Esophagus (tissue), 2 donors: ENCODE data around the gene SPON1. TPM values are rescaled to one million over a fixed set of nuclear protein-coding genes. Genes with fewer than 3 reads are reported as not detected.

Experiments
- H3K27ac ChIP-seq, 2 donors: one replicate each; pipeline ENCODE4 v1.5.1; 2013; ENCODE audit warnings: low read depth in 2 of 2, mild to moderate bottlenecking in 2 of 2, inconsistent platforms in 1 of 2, low read length in 1 of 2, moderate library complexity in 1 of 2
- H3K27me3 ChIP-seq, 2 donors: one replicate each; pipeline ENCODE4 v1.6.1; 2013; ENCODE audit warnings: low read length in 2 of 2, control low read depth in 1 of 2, mild to moderate bottlenecking in 1 of 2; ENCODE audit not compliant: insufficient read depth in 2 of 2, control insufficient read depth in 1 of 2
- H3K36me3 ChIP-seq, 2 donors: one replicate each; pipeline ENCODE4 v1.6.1; 2013; ENCODE audit warnings: low read length in 1 of 2; ENCODE audit not compliant: control insufficient read depth in 2 of 2, insufficient read depth in 2 of 2
- H3K4me1 ChIP-seq, 2 donors: one replicate each; pipeline ENCODE4 v1.6.1; 2013; ENCODE audit warnings: low read length in 1 of 2; ENCODE audit not compliant: control insufficient read depth in 2 of 2, insufficient read depth in 2 of 2
- H3K4me3 ChIP-seq, 2 donors: one replicate each; pipeline ENCODE4 v1.5.1; 2013; ENCODE audit warnings: low read length in 2 of 2, mild to moderate bottlenecking in 2 of 2, low read depth in 1 of 2, moderate library complexity in 1 of 2
- H3K9me3 ChIP-seq, 2 donors: one replicate each; pipeline ENCODE4 v1.6.1; 2013; ENCODE audit warnings: mild to moderate bottlenecking in 2 of 2, low read depth in 1 of 2, low read length in 1 of 2, moderate library complexity in 1 of 2; ENCODE audit not compliant: control insufficient read depth in 2 of 2, insufficient read depth in 1 of 2
- WGBS, 2 donors: extraction: QIAGEN DNeasy Blood & Tissue Kit; methylation state at CpG; one replicate each; pipeline ENCODE4 v1.1.7; 2013; 5-methylcytosine and 5-hydroxymethylcytosine counted together
- polyA plus RNA-seq, 2 donors: library from polyadenylated mRNA; stranded (reverse); fragments of 200-250 nt; gene quantifications; one replicate each; pipeline ENCODE4 v1.2.3, GENCODE V29; 2013
- donor health status: healthy with polysubstance abuse.
- donor health status: Bipolar disorder and iron deficiency.

SPON1 gene
- polyA plus RNA-seq, 2 donors = 0.75 to 3.0 TPM

GRCh38 chr11:14179116-14179820 is 216.7 kb downstream of the SPON1 start:
- H3K9me3 ChIP-seq = no peaks in the 10 kb centered on the region
- H3K27ac ChIP-seq = no peak overlapping the region
- H3K4me1 ChIP-seq = no peaks in the 10 kb centered on the region
- no peaks in the 10 kb centered on the region for H3K27me3 ChIP-seq
- 70 to 74% methylated on average over 4 of the region's 4 CpGs for WGBS, 2 donors
- H3K4me3 ChIP-seq = no peak overlapping the region
- H3K36me3 ChIP-seq = no peaks in the 10 kb centered on the region

GRCh38 chr11:14181121-14181520 is 218.6 kb downstream of the SPON1 start:
- Histone ChIP-seq H3K4me3 (no peak overlapping the region), H3K36me3 (no peaks in the 10 kb centered on the region), H3K27me3 (no peaks in the 10 kb centered on the region), H3K4me1 (no peaks in the 10 kb centered on the region), H3K9me3 (no peaks in the 10 kb centered on the region), H3K27ac (no peak overlapping the region)

GRCh38 chr11:14182833-14183364 is 220.4 kb downstream of the SPON1 start:
- no peaks in the 10 kb centered on the region for H3K4me1 ChIP-seq
- H3K27ac ChIP-seq = no peak overlapping the region
- H3K4me3 ChIP-seq = no peak overlapping the region
- H3K27me3 ChIP-seq = no peaks in the 10 kb centered on the region
- 56 to 61% methylated on average over 2 of the region's 2 CpGs for WGBS, 2 donors
- no peaks in the 10 kb centered on the region for H3K36me3 ChIP-seq
- no peaks in the 10 kb centered on the region for H3K9me3 ChIP-seq

GRCh38 chr11:14184028-14184940 is 221.8 kb downstream of the SPON1 start:
- Histone ChIP-seq H3K36me3 (no peaks in the 10 kb centered on the region), H3K4me1 (no peaks in the 10 kb centered on the region), H3K4me3 (no peak overlapping the region), H3K27me3 (no peaks in the 10 kb centered on the region), H3K27ac (no peak overlapping the region), H3K9me3 (no peaks in the 10 kb centered on the region)
- WGBS, 2 donors = 60 to 69% methylated on average over 4 of the region's 4 CpGs

- no peak overlapping the region for H3K27ac ChIP-seq
- H3K9me3 ChIP-seq = no peaks in the 10 kb centered on the region
- no peaks in the 10 kb centered on the region for H3K27me3 ChIP-seq
- 88 to 90% methylated on average over 1 of the region's 1 CpG for WGBS, 2 donors
- no peaks in the 10 kb centered on the region for H3K4me1 ChIP-seq
- no peaks in the 10 kb centered on the region for H3K36me3 ChIP-seq
- no peak overlapping the region for H3K4me3 ChIP-seq
Measured at GRCh38 chr11:14185461-14185860, 222.9 kb downstream of the SPON1 start.

GRCh38 chr11:14186046-14186775 is 223.7 kb downstream of the SPON1 start:
- no peaks in the 10 kb centered on the region for H3K36me3 ChIP-seq
- no peak overlapping the region for H3K4me3 ChIP-seq
- H3K9me3 ChIP-seq = no peaks in the 10 kb centered on the region
- no peaks in the 10 kb centered on the region for H3K27me3 ChIP-seq
- no peaks in the 10 kb centered on the region for H3K4me1 ChIP-seq
- H3K27ac ChIP-seq = no peak overlapping the region

GRCh38 chr11:14189874-14190273 is 227.4 kb downstream of the SPON1 start:
- Histone ChIP-seq H3K4me1 (no peaks in the 10 kb centered on the region), H3K27me3 (no peaks in the 10 kb centered on the region), H3K27ac (no peak overlapping the region), H3K4me3 (no peak overlapping the region), H3K9me3 (no peaks in the 10 kb centered on the region), H3K36me3 (no peaks in the 10 kb centered on the region)
- WGBS, 2 donors = 55 to 63% methylated on average over 3 of the region's 3 CpGs

GRCh38 chr11:14190992-14191778 is 228.7 kb downstream of the SPON1 start:
- 56 to 63% methylated on average over 6 of the region's 6 CpGs for WGBS, 2 donors
- Histone ChIP-seq H3K27ac (peak overlapping the region in 1 of 2 donors; percentile 55), H3K9me3 (no peaks in the 10 kb centered on the region), H3K4me1 (no peaks in the 10 kb centered on the region), H3K36me3 (no peaks in the 10 kb centered on the region), H3K4me3 (no peak overlapping the region), H3K27me3 (no peaks in the 10 kb centered on the region)

GRCh38 chr11:14193644-14194043 is 231.1 kb downstream of the SPON1 start:
- no peak overlapping the region for H3K27ac ChIP-seq
- H3K4me3 ChIP-seq = no peak overlapping the region
- no peaks in the 10 kb centered on the region for H3K36me3 ChIP-seq
- H3K4me1 ChIP-seq = no peaks in the 10 kb centered on the region
- no peaks in the 10 kb centered on the region for H3K27me3 ChIP-seq
- no peaks in the 10 kb centered on the region for H3K9me3 ChIP-seq
- 61 to 65% methylated on average over 3 of the region's 3 CpGs for WGBS, 2 donors
